CD4-positive, alpha-beta T cell treated with Interferon alpha-2 for 1 hour (primary cell): ENCODE results near the gene HIVEP3.

Experiments used
- DNase-seq, 2 donors: peaks; one replicate each; pipeline ENCODE4 v3.0.0-alpha.2; 2020 to 2022

The HIVEP3 gene

GRCh38 chr1:41891199-41891896 is 27.4 kb downstream of the HIVEP3 start:
- peak; percentile 68 to 83 for DNase-seq

DNA sequence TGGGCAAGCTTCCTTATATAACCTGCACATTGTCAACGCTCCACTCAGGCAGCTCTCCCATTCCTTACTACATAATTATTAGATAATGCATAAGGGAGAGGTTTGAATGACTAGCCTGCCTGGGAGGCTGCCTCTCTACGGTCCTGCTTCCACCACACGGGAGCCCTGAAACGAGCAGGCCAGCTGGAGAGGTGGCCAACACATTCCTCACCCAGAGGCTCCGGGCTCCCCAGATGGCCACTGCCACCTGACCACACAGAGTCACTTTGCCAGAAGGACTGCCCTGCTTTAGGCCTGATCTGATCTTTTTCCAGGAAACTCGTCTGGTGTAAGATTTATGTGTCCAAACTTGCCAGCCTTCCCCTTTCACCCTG is 27.9 kb downstream of the HIVEP3 start:
- DNase-seq, result no peak

DNA sequence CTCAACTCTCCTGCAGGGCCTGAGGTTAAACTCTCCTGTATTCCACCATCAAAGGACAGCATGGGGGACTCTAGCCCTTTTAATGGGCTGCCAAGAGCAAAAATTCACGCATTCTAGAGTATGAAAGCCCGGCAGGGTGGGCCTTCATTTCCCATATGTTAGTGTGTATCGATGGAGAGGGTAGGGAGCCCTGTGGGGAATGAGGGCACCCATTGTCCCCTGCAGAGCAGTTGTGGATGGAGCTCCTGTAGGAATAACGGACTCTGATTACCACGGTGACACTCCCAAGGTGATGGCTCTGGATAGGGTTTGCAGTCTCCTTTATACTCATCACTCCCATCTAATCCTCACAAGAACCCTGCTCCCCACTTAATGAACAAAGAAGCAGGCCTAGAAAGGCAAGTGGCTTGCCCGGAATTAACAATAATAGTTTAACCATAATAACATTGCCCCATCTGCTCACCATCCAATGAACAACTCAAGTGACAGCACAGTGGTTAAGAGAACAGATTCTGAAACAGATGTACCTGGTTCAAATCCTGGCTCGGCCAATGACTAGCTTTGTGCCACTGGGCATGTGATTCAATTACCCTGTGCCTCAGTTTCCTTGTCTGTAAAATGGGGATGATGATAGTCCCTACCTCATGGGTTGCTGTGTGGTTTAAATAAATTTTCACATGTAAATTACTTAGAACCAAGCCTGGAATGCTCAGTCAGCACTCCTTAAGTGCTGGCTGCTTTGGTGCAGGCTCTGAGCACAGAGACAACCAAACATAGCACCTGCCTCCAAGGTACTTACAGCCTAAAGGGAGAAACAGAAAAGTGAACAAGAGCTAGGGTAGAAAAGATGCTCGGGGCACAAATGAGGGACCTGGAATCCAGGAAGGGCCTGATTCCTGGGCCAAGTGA is 29.0 kb downstream of the HIVEP3 start:
- no peak for DNase-seq

GRCh38 chr1:41888756-41889155 is 30.0 kb downstream of the HIVEP3 start:
- no peak for DNase-seq

- no peak for DNase-seq
Measured at GRCh38 chr1:41887365-41887764, 31.4 kb downstream of the HIVEP3 start.

GRCh38 chr1:41884256-41885230 is 34.2 kb downstream of the HIVEP3 start:
- DNase-seq, result no peak

DNA sequence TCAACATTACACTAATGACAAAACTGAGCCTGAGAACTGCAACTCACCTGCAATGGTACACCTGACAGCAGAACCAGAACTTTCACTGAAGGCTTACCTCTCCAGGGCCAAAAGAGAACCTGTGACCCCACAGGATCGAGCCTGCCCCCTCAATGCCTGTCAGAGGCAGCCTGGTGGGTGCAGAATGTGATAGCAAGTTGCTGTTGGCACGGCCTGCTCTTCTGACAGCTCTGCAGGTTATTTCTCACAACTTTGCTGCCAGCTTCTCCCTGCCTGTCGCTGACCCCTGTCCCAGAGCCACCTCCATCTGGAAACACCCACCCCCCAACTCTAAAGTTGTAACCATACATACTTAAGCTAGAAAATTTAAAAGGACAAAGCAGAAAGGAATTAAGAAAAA is 35.2 kb downstream of the HIVEP3 start:
- DNase-seq, result no peak

- DNase-seq, result no peak
Measured at GRCh38 chr1:41882486-41882885, 36.2 kb downstream of the HIVEP3 start.

DNA sequence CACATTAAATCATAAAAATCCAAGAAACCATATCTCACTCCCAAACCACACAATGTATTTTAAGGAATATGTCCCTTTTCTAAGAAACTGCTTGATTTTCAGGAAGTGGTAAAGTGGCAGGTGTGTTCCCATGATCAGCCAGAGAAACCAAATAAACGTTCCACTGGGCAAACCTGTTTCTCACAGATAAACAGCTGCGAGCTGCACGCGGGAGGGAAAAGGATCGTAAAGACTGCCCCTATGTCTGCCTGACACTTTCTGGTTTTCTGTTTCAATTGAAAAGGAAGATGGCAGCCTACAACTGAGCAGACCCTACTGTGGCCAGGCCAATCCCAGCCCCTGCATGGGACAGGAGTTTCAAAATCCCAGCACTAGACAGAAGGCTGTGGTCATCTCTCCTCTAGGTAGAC is 36.6 kb downstream of the HIVEP3 start:
- DNase-seq, result no peak

DNA sequence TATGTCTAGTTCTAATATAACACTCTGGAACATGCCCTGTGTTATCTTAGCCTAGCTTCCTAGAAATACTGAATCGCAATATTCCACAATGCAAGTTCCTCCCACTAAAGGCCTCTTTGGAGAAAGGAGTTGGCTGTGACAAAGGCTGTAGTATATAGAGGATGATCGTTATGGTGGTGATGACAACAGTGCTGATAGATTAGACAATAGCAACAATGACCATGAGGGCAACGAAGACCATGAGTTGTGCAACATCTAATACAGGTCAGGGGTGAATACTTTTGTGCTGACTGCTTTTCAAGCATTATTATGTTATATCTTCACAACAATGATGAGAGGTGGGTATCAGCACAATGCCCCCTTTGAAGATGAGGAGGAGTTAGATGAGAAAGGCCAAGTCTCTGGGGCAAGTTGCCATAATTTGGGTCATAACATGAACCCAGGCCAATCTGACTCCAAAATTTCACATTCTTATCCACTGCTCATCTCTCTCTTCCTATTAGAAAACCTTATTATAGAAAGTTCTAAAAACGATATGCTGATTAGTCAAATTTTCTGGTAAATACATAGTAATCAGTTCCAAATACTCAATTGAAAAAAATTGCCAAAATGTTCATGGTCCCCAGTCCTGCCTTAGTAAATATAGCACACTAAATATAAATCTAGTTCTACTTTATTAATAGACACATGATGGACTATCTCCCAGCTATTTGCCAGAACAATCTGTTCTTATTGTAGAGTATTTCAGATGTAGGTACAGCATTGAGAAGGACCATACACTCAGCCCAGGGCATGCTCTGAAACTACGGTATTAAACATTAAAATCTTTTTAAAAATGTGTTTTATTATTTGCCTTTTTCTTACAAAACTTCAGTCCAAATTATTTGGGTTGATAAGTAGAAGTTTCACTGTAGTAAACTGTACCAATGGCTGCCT is 37.5 kb downstream of the HIVEP3 start:
- DNase-seq, result no peak

GRCh38 chr1:41880261-41880660 is 38.5 kb downstream of the HIVEP3 start:
- DNase-seq, result no peak

- no peak for DNase-seq
Measured at GRCh38 chr1:41879617-41880016, 39.1 kb downstream of the HIVEP3 start.

GRCh38 chr1:41878911-41879310 is 39.8 kb downstream of the HIVEP3 start:
- DNase-seq, result no peak

DNA sequence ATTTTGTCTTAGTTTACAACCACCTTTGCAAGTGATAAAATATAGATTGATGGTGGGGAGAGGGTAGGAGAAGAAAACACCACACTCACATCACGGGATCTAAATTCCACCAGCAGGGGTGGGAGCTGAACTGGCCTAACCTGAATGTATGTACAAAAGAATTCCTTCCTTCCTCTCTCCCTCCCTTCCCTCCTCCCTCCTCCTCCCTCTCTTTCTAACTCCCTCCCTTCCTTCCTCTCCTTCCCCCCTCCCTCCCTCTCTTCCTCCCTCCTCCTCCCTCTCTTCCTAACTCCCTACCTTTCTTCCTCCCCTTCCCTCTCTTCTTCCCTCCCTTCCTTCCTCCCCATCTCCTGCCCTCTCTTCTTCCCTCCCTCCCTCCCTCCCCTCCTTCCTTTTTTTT is 40.2 kb downstream of the HIVEP3 start:
- DNase-seq, result no peak

GRCh38 chr1:41876576-41877445 is 41.9 kb downstream of the HIVEP3 start:
- no peak for DNase-seq

- no peak for DNase-seq
Measured at GRCh38 chr1:41875487-41875886, 43.2 kb downstream of the HIVEP3 start.

DNA sequence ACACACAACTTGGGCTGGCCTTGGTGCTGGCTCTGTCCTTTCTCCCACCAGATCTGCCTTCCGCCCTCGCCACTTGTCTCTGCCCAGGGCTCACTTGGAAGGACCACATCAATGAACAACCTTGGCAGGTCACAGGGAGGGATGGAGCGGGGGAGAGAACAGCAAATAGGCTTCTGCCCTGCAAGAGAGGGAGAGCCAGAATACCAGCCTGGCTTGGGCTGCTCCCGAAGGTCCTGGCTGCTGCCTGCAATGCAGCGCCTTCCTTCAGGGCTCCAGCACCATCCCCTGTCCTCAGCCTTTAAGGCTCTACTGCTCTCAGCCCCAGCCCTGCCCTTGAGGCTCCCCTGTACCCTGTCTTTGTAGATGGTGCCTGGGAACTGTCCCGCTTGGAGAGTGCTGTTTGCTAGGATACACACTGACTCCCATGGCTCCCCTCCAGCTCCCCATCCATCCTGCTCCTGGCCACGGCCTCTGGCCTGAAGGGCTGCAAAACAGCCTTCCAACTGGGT is 43.8 kb downstream of the HIVEP3 start:
- no peak for DNase-seq

DNA sequence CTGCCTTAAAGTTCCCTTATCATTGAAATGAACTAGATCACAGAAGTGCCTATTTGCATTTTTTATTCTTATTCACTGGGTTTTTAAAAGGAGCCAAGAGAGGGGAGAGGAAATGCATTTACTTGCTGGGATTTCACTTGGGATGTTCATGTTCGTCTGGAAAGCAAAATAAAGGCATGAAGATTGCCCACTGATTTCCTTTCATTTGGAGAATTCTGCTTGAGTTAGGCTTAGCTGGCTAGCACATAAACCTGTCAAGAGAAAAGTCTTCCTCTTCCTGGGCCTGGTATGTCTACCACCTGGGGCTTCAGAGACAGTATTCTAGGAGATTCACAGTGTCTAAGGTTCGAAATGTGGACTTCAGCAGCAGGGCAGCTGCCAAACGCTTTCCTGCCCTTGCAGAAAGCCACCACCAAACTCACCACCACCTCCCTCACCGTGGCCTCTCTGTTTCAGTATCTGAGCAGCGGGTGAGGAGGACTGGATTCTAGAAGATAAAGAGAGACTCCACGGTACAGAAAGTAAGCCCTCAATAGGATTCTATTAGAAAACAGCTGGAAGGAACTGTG is 44.5 kb downstream of the HIVEP3 start:
- DNase-seq, result no peak

- DNase-seq, result no peak
Measured at GRCh38 chr1:41872074-41872473, 46.6 kb downstream of the HIVEP3 start.

DNA sequence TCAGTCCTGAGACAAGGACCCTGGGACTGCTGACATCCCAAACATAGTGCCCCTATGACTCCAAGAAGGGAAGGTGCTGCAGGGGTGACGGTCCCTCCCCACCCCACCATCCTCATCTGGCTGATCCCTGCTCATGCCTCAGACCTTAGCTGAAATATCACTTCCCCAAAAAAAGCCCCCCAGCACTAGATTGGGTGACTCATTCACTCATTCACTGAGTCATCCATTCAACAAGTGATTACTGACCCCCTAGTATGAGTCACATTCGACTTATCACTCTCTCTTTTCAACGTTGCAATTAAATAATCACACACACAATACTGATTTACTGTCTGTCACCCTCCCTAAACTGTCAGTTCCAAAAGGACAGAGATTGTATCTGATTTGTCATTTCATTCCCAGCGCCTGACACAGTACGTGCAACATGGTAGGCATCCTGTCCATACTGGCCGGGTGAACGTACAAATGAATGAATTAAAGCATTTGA is 48.6 kb downstream of the HIVEP3 start:
- DNase-seq, result no peak
